Chondrocyte (in vitro differentiated cells): ENCODE data around the gene NACA. TPM values are rescaled to one million over a fixed set of nuclear protein-coding genes. Genes with fewer than 3 reads are reported as not detected.

Experiments used
- DNase-seq: peaks from one replicate; pipeline ENCODE4 v3.0.0; 2021; ENCODE audit warnings: mixed read lengths, low spot score
- H3K27ac Mint-ChIP-seq: one replicate; pipeline ENCODE4 v1.8.0; 2021; ENCODE audit warnings: mild to moderate bottlenecking, moderate library complexity, mixed read lengths; ENCODE audit not compliant: unreplicated experiment
- H3K27me3 Mint-ChIP-seq: 2 replicates; pipeline ENCODE4 v1.8.0; 2021; ENCODE audit warnings: low read depth, mixed read lengths
- H3K36me3 Mint-ChIP-seq: 2 replicates; pipeline ENCODE4 v1.8.0; 2021; ENCODE audit warnings: low read depth, mixed read lengths
- H3K4me1 Mint-ChIP-seq: 2 replicates; pipeline ENCODE4 v1.8.0; 2021; ENCODE audit warnings: low read depth, mild to moderate bottlenecking, mixed read lengths
- H3K4me3 Mint-ChIP-seq: one replicate; pipeline ENCODE4 v1.8.0; 2021; ENCODE audit warnings: mild to moderate bottlenecking, moderate library complexity, mixed read lengths; ENCODE audit not compliant: unreplicated experiment
- H3K9me3 Mint-ChIP-seq: 2 replicates; pipeline ENCODE4 v1.8.0; 2021; ENCODE audit warnings: low read depth, mixed read lengths
- total RNA-seq: library from RNA; stranded (reverse); gene quantifications from 3 replicates; pipeline ENCODE4 v1.2.1, GENCODE V29; 2021
- TF ChIP-seq, protein P1 (sequence below): fragments of 200-600 bp; sonication (generic); IDR thresholded peaks from 2 replicates; pipeline ENCODE4 v1.5.0; 2021; ENCODE audit warnings: antibody characterized with exemption, mild to moderate bottlenecking, moderate library complexity

NACA gene
- total RNA-seq, 1 donor from 2014 or later: 513 TPM

DNA sequence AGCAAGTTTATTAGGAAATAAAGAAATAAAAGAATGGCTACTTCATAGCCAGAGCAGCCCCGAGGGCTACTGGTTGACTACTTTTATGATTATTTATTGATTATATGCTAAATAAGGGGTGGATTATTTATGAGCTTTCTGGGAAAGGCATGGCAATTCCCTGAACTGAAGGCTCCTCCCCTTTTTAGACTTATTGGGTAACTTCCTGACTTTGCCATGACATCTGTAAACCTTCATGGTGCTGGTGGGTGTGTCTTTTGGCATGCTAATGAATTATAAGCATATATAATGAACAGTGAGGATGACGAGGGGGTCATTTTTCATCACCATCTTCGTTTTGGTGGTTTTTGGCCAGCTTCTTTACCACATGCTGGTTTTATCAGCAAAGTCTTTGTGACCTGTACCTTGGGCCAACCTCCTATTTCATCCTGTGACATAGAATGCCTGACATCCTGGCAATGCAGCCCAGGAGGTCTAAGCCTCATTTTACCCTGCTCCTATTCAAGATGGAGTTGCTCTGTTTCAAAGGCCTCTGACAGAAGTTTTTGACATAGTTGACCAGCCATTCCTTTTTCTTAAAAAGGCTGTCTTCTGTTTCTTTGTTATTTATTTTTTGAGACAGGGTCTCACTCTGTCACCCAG lies 26.0 kb downstream of the NACA start:
- no peak overlapping the region for H3K4me3 Mint-ChIP-seq
- no peaks in the 10 kb centered on the region for H3K9me3 Mint-ChIP-seq
- H3K36me3 Mint-ChIP-seq: no peaks in the 10 kb centered on the region
- DNase-seq: no peak
- no peaks in the 10 kb centered on the region for H3K27me3 Mint-ChIP-seq
- TF ChIP-seq, protein P1, sequence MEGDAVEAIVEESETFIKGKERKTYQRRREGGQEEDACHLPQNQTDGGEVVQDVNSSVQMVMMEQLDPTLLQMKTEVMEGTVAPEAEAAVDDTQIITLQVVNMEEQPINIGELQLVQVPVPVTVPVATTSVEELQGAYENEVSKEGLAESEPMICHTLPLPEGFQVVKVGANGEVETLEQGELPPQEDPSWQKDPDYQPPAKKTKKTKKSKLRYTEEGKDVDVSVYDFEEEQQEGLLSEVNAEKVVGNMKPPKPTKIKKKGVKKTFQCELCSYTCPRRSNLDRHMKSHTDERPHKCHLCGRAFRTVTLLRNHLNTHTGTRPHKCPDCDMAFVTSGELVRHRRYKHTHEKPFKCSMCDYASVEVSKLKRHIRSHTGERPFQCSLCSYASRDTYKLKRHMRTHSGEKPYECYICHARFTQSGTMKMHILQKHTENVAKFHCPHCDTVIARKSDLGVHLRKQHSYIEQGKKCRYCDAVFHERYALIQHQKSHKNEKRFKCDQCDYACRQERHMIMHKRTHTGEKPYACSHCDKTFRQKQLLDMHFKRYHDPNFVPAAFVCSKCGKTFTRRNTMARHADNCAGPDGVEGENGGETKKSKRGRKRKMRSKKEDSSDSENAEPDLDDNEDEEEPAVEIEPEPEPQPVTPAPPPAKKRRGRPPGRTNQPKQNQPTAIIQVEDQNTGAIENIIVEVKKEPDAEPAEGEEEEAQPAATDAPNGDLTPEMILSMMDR: no peak
- peaks cover 14% of the 10 kb centered on the region for H3K4me1 Mint-ChIP-seq
- no peak overlapping the region for H3K27ac Mint-ChIP-seq

DNA sequence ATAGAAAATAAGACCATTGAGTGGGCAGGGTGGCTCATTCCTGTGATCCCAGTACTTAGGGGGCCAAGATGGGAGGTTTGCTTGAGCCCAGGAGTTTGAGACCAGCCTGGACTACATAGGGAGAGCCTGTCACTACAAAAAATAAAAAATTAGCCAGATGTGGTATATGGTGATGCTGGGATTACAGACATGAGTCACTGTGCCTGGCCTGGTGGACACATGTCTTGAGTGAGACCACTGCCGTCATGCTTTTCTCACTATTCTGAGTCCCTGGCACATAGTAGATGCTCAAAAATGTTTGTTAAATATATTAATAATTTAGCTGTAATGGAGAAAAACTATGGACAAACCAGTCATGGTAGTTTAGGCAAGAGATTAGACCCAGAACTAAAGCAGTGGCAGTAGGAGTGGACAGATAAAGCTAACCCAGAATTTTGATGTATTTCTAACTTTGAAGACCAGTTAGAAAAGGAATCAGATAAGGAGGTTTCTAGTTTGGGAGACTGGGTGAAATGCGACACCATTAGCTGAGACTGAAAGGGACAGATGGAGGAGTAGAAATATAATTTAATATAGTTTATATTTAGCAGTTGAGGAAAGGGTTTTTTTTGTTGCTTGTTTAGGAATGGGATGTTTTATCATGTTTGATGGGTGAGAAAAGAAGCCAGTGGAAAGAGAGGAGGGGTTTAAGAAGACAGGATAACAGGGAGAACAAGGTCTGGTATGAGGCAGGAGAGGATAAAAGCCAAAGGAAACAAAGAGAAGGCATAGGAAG lies 29.6 kb downstream of the NACA start:
- DNase-seq: peak; percentile 4

DNA sequence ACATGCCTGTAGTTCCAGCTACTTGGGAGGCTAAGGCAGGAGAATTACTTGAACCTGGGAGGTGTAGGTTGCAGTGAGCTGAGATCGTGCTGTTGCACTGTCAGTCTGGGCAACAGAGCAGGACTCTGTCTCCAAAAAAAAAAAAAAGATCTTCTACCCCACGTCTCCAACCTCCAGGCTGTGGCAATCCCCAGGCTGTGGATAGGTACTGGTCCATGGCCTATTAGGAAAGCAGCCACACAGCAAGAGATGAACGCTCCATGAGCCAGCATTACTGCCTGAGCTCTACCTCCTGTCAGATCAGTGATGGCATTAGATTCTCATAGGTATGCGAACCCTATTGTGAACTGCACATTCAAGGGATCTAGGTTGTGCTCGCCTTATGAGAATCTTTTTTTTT lies 30.9 kb downstream of the NACA start:
- Mint-ChIP-seq H3K27ac (no peak overlapping the region), H3K9me3 (no peaks in the 10 kb centered on the region), H3K4me3 (no peak overlapping the region), H3K27me3 (no peaks in the 10 kb centered on the region), H3K4me1 (peaks cover 11% of the 10 kb centered on the region), H3K36me3 (no peaks in the 10 kb centered on the region)
- DNase-seq: peak; percentile 13
- TF ChIP-seq, protein P1: no peak

More for the DNA sequence above, 29.6 kb downstream of the NACA start:
- Mint-ChIP-seq H3K27me3 (no peaks in the 10 kb centered on the region), H3K4me3 (no peak overlapping the region), H3K36me3 (no peaks in the 10 kb centered on the region), H3K27ac (peak overlapping the region; percentile 92), H3K4me1 (peaks cover 11% of the 10 kb centered on the region), H3K9me3 (no peaks in the 10 kb centered on the region)
- TF ChIP-seq, protein P1: no peak

GRCh38 chr12:56688846-56689109 lies 36.3 kb downstream of the NACA start:
- Mint-ChIP-seq H3K4me3 (peak overlapping the region; percentile 91), H3K9me3 (no peaks in the 10 kb centered on the region), H3K27me3 (no peaks in the 10 kb centered on the region), H3K4me1 (peaks cover 36% of the 10 kb centered on the region), H3K27ac (peak overlapping the region; percentile 99), H3K36me3 (peaks cover 2% of the 10 kb centered on the region)
- DNase-seq: no peak
- TF ChIP-seq, protein P1: no peak

- H3K27ac Mint-ChIP-seq: peak within 1 kb of the TSS; percentile 99
- peak within 1 kb of the TSS; percentile 91 for H3K4me3 Mint-ChIP-seq
- peaks cover 36% of the 10 kb centered on the region for H3K4me1 Mint-ChIP-seq
- H3K9me3 Mint-ChIP-seq: no peaks in the 10 kb centered on the region
- peak; percentile 98 for DNase-seq
- peaks cover 2% of the 10 kb centered on the region for H3K36me3 Mint-ChIP-seq
- no peaks in the 10 kb centered on the region for H3K27me3 Mint-ChIP-seq
- TF ChIP-seq, protein P1: no peak
Measured at GRCh38 chr12:56688129-56688845, 36.8 kb downstream of the NACA start, which contains the start of gene PTGES3. Gene PTGES3 (minus strand): TSS chr12:56688284. CDS start chr12:56687999, 285 bp downstream.
